Mesenchymal stem cell (in vitro differentiated cells and primary cell): ENCODE measurements around the gene TRIM25. TPM values are rescaled to one million over a fixed set of nuclear protein-coding genes. Genes with fewer than 3 reads are reported as not detected.

Experiments
- DNase-seq: peaks from one replicate; pipeline ENCODE4 v3.0.0-alpha.2; 2013
- H2AFZ ChIP-seq: one replicate; pipeline ENCODE4 v1.6.1; 2013; ENCODE audit warnings: low read depth, mild to moderate bottlenecking, control low read depth, inconsistent platforms, low read length, moderate library complexity
- H2AK5ac ChIP-seq: 2 replicates; pipeline ENCODE4 v1.6.1; 2013; ENCODE audit warnings: low read length, moderate library complexity, mild to moderate bottlenecking, inconsistent platforms; ENCODE audit not compliant: severe bottlenecking
- H2BK120ac ChIP-seq: one replicate; pipeline ENCODE4 v1.6.1; 2013; ENCODE audit warnings: low read depth, mild to moderate bottlenecking, inconsistent platforms, low read length, moderate library complexity
- H2BK12ac ChIP-seq, 2 experiments: one replicate each; pipeline ENCODE4 v1.6.1; 2013; ENCODE audit warnings: inconsistent platforms in 2 of 2, low read length in 2 of 2, mild to moderate bottlenecking in 2 of 2, moderate library complexity in 2 of 2, control low read depth in 1 of 2
- H2BK15ac ChIP-seq: one replicate; pipeline ENCODE4 v1.6.1; 2013; ENCODE audit warnings: mild to moderate bottlenecking, low read depth, inconsistent platforms; ENCODE audit not compliant: poor library complexity, severe bottlenecking
- H2BK5ac ChIP-seq: 2 replicates; pipeline ENCODE4 v1.6.1; 2013; ENCODE audit warnings: low read depth, mild to moderate bottlenecking, low read length, control low read depth, inconsistent platforms; ENCODE audit not compliant: poor library complexity, severe bottlenecking
- H3K14ac ChIP-seq, 2 experiments: one replicate each; pipeline ENCODE4 v1.6.1; 2013; ENCODE audit warnings: inconsistent platforms in 2 of 2, low read length in 2 of 2, control low read depth in 1 of 2, mild to moderate bottlenecking in 1 of 2, moderate library complexity in 1 of 2
- H3K18ac ChIP-seq, 2 experiments: one replicate each; pipeline ENCODE4 v1.6.1; 2013; ENCODE audit warnings: inconsistent platforms in 2 of 2, low read length in 2 of 2, control low read depth in 1 of 2, low read depth in 1 of 2, mild to moderate bottlenecking in 1 of 2
- H3K23ac ChIP-seq, 2 experiments: one replicate each; pipeline ENCODE4 v1.6.1; 2013; ENCODE audit warnings: inconsistent platforms in 2 of 2, low read length in 2 of 2, mild to moderate bottlenecking in 2 of 2, moderate library complexity in 2 of 2, control low read depth in 1 of 2
- H3K27ac ChIP-seq: 2 replicates; pipeline ENCODE4 v1.5.1; 2013; ENCODE audit warnings: mild to moderate bottlenecking, moderate library complexity, low read length, control low read depth, inconsistent platforms; ENCODE audit not compliant: poor library complexity, severe bottlenecking
- H3K27me3 ChIP-seq, 2 experiments: 2 replicates each; pipeline versions ENCODE4 v1.6.1 to v1.7.0; 2013; ENCODE audit warnings: low read length in 2 of 2, mild to moderate bottlenecking in 2 of 2, moderate library complexity in 2 of 2, control low read depth in 1 of 2, inconsistent platforms in 1 of 2; ENCODE audit not compliant: control insufficient read depth in 1 of 2, insufficient read depth in 1 of 2
- H3K36me3 ChIP-seq, 2 experiments: 2 replicates each; pipeline versions ENCODE4 v1.6.1 to v1.7.0; 2013; ENCODE audit warnings: low read length in 2 of 2, control low read depth in 1 of 2, inconsistent platforms in 1 of 2, low read depth in 1 of 2, mild to moderate bottlenecking in 1 of 2; ENCODE audit not compliant: insufficient read depth in 2 of 2, control insufficient read depth in 1 of 2
- H3K4ac ChIP-seq, 2 experiments: one replicate each; pipeline ENCODE4 v1.6.1; 2013; ENCODE audit warnings: inconsistent platforms in 2 of 2, low read length in 2 of 2, mild to moderate bottlenecking in 2 of 2, moderate library complexity in 2 of 2, control low read depth in 1 of 2, low read depth in 1 of 2
- H3K4me1 ChIP-seq: 2 replicates; pipeline ENCODE4 v1.6.1; 2013; ENCODE audit warnings: low read depth, low read length, control low read depth; ENCODE audit not compliant: control insufficient read depth, insufficient read depth
- H3K4me2 ChIP-seq: 2 replicates; pipeline ENCODE4 v1.6.1; 2013; ENCODE audit warnings: low read length, mild to moderate bottlenecking, inconsistent platforms; ENCODE audit not compliant: poor library complexity, severe bottlenecking
- H3K4me3 ChIP-seq, 2 experiments: 2 replicates each; pipeline versions ENCODE4 v1.5.1 to v1.7.0; 2013; ENCODE audit warnings: low read length in 2 of 2, mild to moderate bottlenecking in 2 of 2, control low read depth in 1 of 2, low read depth in 1 of 2; ENCODE audit not compliant: insufficient read depth in 1 of 2
- H3K79me1 ChIP-seq: replicated peaks from 2 replicates; pipeline ENCODE4 v1.6.1; 2013; ENCODE audit warnings: mild to moderate bottlenecking, control low read depth, low read length, inconsistent platforms; ENCODE audit not compliant: poor library complexity, severe bottlenecking
- H3K9ac ChIP-seq: 2 replicates; pipeline ENCODE4 v1.7.0; 2013; ENCODE audit warnings: mild to moderate bottlenecking, low read length, moderate library complexity
- H3K9me3 ChIP-seq: 2 replicates; pipeline ENCODE4 v1.7.0; 2013; ENCODE audit warnings: mild to moderate bottlenecking, low read length; ENCODE audit not compliant: control insufficient read depth
- H4K8ac ChIP-seq: one replicate; pipeline ENCODE4 v1.6.1; 2013; ENCODE audit warnings: inconsistent platforms, mild to moderate bottlenecking, low read length, moderate library complexity
- H4K91ac ChIP-seq: one replicate; pipeline ENCODE4 v1.6.1; 2013; ENCODE audit warnings: mild to moderate bottlenecking, low read length, inconsistent platforms
- WGBS: methylation state at CpG from one replicate; pipeline ENCODE4 v1.1.7; 2013; ENCODE audit warnings: mixed read lengths; 5-methylcytosine and 5-hydroxymethylcytosine counted together
- polyA plus RNA-seq, 2 experiments: library from polyadenylated mRNA; stranded (reverse); fragments of 200-250 nt; gene quantifications; one replicate each; pipeline ENCODE4 v1.2.3, GENCODE V29; 2013

TRIM25 gene, protein sequence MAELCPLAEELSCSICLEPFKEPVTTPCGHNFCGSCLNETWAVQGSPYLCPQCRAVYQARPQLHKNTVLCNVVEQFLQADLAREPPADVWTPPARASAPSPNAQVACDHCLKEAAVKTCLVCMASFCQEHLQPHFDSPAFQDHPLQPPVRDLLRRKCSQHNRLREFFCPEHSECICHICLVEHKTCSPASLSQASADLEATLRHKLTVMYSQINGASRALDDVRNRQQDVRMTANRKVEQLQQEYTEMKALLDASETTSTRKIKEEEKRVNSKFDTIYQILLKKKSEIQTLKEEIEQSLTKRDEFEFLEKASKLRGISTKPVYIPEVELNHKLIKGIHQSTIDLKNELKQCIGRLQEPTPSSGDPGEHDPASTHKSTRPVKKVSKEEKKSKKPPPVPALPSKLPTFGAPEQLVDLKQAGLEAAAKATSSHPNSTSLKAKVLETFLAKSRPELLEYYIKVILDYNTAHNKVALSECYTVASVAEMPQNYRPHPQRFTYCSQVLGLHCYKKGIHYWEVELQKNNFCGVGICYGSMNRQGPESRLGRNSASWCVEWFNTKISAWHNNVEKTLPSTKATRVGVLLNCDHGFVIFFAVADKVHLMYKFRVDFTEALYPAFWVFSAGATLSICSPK
- 35.4 TPM for polyA plus RNA-seq (2013, experiment 1 of 2)
- 33.7 TPM for polyA plus RNA-seq (2013, experiment 2 of 2)

DNA sequence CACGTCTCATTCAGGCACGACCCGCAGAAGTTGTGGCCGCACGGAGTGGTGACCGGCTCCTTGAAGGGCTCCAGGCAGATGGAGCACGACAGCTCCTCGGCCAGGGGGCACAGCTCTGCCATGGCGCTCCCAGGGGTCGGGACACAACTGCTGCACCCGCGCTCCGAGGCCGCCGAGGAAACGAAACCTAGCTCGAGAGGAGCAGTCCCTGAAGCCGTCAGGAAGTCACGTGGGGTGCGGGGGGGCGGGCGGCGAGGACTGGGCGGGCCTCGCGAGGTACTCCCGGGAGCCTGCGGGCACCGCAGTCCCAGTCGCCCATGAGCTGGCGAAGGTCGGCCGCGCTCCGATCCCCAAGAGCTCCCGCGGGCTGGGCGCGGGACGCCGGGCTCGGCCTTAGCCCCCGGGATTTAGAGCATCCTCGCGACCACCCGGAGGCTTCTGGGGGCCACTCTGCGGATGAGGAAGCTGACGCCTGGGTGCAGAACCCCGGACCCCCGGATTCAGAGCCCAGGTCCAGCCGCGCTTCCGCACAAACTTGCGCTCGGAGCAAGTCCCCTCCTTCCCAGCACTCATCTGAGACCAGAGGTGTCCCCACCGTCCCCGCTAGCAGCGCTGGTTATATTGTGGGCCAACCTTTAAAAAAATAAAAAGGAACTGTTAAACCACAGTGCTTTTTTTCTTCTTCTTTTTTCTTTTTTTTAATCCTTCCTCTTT, at the start of gene TRIM25:
Gene TRIM25 (minus strand): TSS at position 183 of the 714 bp plus-strand sequence. CDS start 61 bp downstream, at position 122.
- Histone ChIP-seq H3K36me3 (peaks cover 3 to 7% of the 10 kb centered on the region in 2 experiments), H2AFZ (peak within 1 kb of the TSS; percentile 85), H2AK5ac (no peak within 1 kb of the TSS), H4K8ac (peak within 1 kb of the TSS; percentile 62), H3K4me1 (peaks cover 17% of the 10 kb centered on the region), H3K27ac (peak within 1 kb of the TSS; percentile 72), H3K79me1 (peaks cover 28% of the 10 kb centered on the region), H2BK120ac (peak within 1 kb of the TSS; percentile 45), H4K91ac (peak within 1 kb of the TSS; percentile 76), H2BK15ac (peak within 1 kb of the TSS; percentile 91), H3K4me3 (peak within 1 kb of the TSS; percentile 73 to 87), H3K18ac (peak within 1 kb of the TSS; percentile 63 to 95), H3K4me2 (peak within 1 kb of the TSS; percentile 83), H3K23ac (peak within 1 kb of the TSS in 1 of 2 experiments; percentile 96), H3K4ac (peak within 1 kb of the TSS; percentile 76 to 78), H2BK12ac (peak within 1 kb of the TSS; percentile 14 to 94), H3K27me3 (no peaks in the 10 kb centered on the region), H2BK5ac (peak within 1 kb of the TSS; percentile 66), H3K9ac (peak within 1 kb of the TSS; percentile 98), H3K9me3 (peaks cover 7% of the 10 kb centered on the region), H3K14ac (peak within 1 kb of the TSS in 1 of 2 experiments; percentile 98)
- WGBS: under 1% methylated on average over 58 of the region's 58 CpGs
- peak; percentile 93 for DNase-seq

DNA sequence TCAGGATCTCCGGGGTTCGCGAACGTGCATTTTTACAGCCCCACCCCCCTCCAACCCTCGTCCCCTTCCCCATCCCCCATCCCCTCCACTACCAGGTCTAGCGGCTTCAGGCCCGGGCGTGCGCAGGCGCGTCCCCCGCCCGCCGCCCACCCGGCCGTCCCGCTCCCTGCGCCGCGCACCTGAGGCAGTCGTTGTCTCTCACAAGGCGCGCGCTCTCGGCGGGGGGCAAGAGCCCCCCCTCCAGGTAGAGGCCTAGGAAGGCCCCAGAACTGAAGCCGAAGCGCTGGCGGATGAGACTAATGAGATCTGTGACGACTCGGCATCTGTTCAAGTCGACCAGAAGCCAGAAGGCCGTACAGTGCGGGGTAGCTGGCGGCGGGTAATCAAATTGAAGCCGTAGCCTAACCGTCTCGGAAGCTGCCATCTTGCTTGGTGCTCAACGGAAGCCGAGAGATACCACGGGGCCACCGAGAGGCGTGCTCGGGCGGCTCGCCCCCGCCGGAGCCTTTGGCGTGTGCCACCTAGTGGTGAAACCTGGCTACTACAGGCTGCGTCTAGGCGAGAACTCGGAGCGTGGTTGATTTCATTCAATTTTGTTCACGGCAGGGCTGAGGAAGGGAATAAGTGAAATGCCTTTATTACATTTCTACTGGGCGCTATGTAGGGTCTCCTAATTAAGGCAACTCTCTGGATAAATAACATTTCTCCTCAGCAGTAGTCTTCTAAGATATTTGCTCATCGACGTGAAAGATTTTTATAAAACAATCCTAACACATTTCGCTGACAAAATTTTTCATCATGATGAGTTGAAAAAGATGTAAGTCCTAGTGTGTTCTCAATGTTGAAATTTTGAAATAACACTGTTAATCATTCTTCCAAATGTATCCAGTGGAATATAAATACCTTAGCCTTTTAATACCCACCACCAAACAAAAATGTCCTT, 47.0 kb upstream of the TRIM25 start, which contains the start of gene COIL:
Gene COIL (minus strand): TSS at position 455 of the 943 bp plus-strand sequence. CDS start 31 bp downstream, at position 424.
- peak; percentile 92 for DNase-seq
- H3K4me2 ChIP-seq: peak within 1 kb of the TSS; percentile 47
- H4K91ac ChIP-seq: peak within 1 kb of the TSS; percentile 90
- no peaks in the 10 kb centered on the region for H3K27me3 ChIP-seq
- no peak within 1 kb of the TSS for H3K23ac ChIP-seq
- peaks cover 12% of the 10 kb centered on the region for H3K79me1 ChIP-seq
- no peak within 1 kb of the TSS for H2BK12ac ChIP-seq
- no peak within 1 kb of the TSS for H2BK15ac ChIP-seq
- H2BK5ac ChIP-seq: peak within 1 kb of the TSS; percentile 77
- peak within 1 kb of the TSS; percentile 95 for H3K27ac ChIP-seq
- H3K36me3 ChIP-seq: no peaks in the 10 kb centered on the region
- peak within 1 kb of the TSS; percentile 11 to 74 for H3K14ac ChIP-seq
- H3K18ac ChIP-seq: peak within 1 kb of the TSS; percentile 81 to 97
- peak within 1 kb of the TSS; percentile 62 to 94 for H3K4ac ChIP-seq
- peak within 1 kb of the TSS; percentile 99 for H4K8ac ChIP-seq
- no peaks in the 10 kb centered on the region for H3K9me3 ChIP-seq
- peaks cover 8% of the 10 kb centered on the region for H3K4me1 ChIP-seq
- peak within 1 kb of the TSS; percentile 87 for H2AFZ ChIP-seq
- H2AK5ac ChIP-seq: no peak within 1 kb of the TSS
- peak within 1 kb of the TSS; percentile 90 to 91 for H3K4me3 ChIP-seq
- H2BK120ac ChIP-seq: peak within 1 kb of the TSS; percentile 97
- H3K9ac ChIP-seq: peak within 1 kb of the TSS; percentile 97
- WGBS: under 1% methylated on average over 56 of the region's 59 CpGs

DNA sequence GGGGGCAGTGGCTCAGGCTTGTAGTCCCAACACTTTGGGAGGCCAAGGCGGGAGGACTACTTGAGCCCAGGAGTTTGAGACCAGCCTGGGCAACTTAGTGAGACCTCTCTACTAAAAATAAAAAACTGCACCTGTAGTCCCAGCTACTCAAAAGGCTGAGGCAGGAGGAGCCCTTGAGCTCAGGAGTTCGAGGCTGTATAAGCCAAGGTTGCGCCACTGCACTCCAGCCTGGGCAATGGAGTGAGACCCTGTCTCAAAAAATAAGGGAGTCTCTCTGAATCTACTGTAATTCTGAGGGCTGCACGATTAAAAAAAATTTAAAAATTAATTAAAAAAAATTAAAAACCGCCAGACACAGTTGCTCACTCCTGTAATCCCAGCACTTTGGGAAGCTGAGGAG, 43.1 kb upstream of the TRIM25 start:
- Histone ChIP-seq H3K14ac (no peak overlapping the region), H3K4ac (no peak overlapping the region), H2BK12ac (no peak overlapping the region), H2AFZ (no peak overlapping the region), H3K79me1 (peaks cover 26% of the 10 kb centered on the region), H3K23ac (no peak overlapping the region), H3K36me3 (peaks cover 0 to 5% of the 10 kb centered on the region in 2 experiments), H3K18ac (no peak overlapping the region), H3K4me1 (peaks cover 10% of the 10 kb centered on the region), H3K9me3 (no peaks in the 10 kb centered on the region), H3K27ac (no peak overlapping the region), H4K91ac (no peak overlapping the region), H4K8ac (no peak overlapping the region), H3K4me3 (no peak overlapping the region), H2BK5ac (no peak overlapping the region), H2BK15ac (no peak overlapping the region), H3K27me3 (no peaks in the 10 kb centered on the region), H2AK5ac (no peak overlapping the region), H3K4me2 (no peak overlapping the region), H2BK120ac (no peak overlapping the region), H3K9ac (no peak overlapping the region)
- WGBS: 97% methylated on average over 5 of the region's 5 CpGs
- DNase-seq: no peak
